Lower lobe of right lung (tissue), 2 donors: ENCODE measurements around the gene GRIFIN. TPM values are rescaled to one million over a fixed set of nuclear protein-coding genes. Genes with fewer than 3 reads are reported as not detected.

Experiments used
- ATAC-seq, 2 donors: fragments of 200-7000 bp; cut with Tn5 transposase; one replicate each; pipeline ENCODE4 v1.9.1; 2020 to 2022; ENCODE audit warnings: mild to moderate bottlenecking in 2 of 2, moderate library complexity in 2 of 2
- DNase-seq: peaks from one replicate; pipeline ENCODE4 v3.0.0-alpha.2; 2020
- H3K27ac ChIP-seq: fragments of 200-600 bp; one replicate; pipeline ENCODE4 v1.8.0; 2022
- H3K27me3 ChIP-seq: fragments of 200-600 bp; one replicate; pipeline ENCODE4 v1.8.0; 2022; ENCODE audit warnings: low read depth
- H3K36me3 ChIP-seq: fragments of 200-600 bp; one replicate; pipeline ENCODE4 v1.8.0; 2022; ENCODE audit warnings: mild to moderate bottlenecking
- H3K4me1 ChIP-seq: fragments of 200-600 bp; one replicate; pipeline ENCODE4 v1.8.0; 2022
- H3K4me3 ChIP-seq: fragments of 200-600 bp; one replicate; pipeline ENCODE4 v1.8.0; 2022; ENCODE audit warnings: mild to moderate bottlenecking
- H3K9me3 ChIP-seq: fragments of 200-600 bp; one replicate; pipeline ENCODE4 v1.8.0; 2022
- intact Hi-C: fragments of 100-400 bp; cut with DNase I; formaldehyde crosslinking; loops from one replicate; pipeline ENCODE4 v1.11.0; 2022
- total RNA-seq: library from RNA; stranded (reverse); fragmentation: NEBNext Ultra II Directional; extraction: Animal tissue kit (Norgen Biotek cat#: 25700); gene quantifications from one replicate; pipeline ENCODE4 v1.2.1, GENCODE V29; 2021
- TF ChIP-seq, protein P1 (sequence below): fragments of 200-600 bp; IDR thresholded peaks from one replicate; pipeline ENCODE4 v1.8.0; 2022; ENCODE audit warnings: antibody characterized with exemption, mild to moderate bottlenecking
- donor health status: DM: no; HTN: yes; CAD: no; lungs with severe emphysema.

GRIFIN gene
- total RNA-seq, 1 donor from 2014 or later, result not detected

DNA sequence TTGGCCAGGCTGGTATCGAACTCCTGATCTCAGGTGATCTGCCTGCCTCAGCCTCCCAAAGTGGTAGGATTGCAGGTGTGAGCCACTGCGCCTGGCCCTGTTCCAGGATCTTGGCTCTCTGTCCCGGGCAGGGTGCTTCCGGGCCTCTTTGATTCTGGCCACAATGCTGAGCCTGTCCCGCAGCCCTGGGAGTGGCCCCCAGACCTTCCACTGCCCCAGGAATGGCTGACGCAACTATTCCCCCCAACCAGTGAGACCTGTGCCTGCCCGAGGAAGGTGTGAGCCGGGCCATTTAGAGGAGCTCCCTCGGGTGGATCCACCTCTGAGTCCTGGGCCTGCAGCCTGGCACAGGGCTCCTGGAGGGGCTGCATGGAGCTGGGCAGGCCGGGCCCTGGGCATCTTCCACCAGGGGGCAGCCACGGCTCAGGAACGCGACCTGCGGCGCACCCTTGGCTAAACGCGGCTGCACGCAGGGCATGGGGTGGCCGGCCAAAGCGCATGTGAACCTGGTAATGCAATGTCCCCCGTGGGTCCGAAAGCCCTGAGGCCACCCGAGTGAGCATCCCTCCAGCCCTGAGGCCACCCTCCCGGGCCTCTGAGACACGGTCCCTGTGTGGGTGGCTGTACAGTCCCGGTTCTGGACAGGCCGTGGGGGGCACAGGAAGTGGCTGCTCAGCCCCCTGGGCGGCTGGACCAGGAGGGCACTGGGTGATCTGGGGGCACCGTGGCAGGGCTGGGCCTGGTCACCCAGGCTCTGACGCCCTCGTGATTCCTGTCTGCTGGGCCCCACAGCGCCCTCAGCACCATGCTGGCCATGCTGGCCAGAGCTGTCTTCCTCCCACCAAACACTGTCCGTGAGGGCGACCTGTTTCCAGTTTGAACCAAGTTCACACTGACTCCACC, 24.8 kb downstream of the GRIFIN start:
- intact Hi-C loops, result no loop called here
- H3K4me3 ChIP-seq, result peak overlapping the region; percentile 47
- DNase-seq (peak; percentile 92), ATAC-seq (peak; percentile 97 to 98)
- TF ChIP-seq, protein P1, sequence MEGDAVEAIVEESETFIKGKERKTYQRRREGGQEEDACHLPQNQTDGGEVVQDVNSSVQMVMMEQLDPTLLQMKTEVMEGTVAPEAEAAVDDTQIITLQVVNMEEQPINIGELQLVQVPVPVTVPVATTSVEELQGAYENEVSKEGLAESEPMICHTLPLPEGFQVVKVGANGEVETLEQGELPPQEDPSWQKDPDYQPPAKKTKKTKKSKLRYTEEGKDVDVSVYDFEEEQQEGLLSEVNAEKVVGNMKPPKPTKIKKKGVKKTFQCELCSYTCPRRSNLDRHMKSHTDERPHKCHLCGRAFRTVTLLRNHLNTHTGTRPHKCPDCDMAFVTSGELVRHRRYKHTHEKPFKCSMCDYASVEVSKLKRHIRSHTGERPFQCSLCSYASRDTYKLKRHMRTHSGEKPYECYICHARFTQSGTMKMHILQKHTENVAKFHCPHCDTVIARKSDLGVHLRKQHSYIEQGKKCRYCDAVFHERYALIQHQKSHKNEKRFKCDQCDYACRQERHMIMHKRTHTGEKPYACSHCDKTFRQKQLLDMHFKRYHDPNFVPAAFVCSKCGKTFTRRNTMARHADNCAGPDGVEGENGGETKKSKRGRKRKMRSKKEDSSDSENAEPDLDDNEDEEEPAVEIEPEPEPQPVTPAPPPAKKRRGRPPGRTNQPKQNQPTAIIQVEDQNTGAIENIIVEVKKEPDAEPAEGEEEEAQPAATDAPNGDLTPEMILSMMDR, result peak; percentile 92
- peak overlapping the region; percentile 46 for H3K27ac ChIP-seq
- peaks cover 7% of the 10 kb centered on the region for H3K36me3 ChIP-seq
- H3K27me3 ChIP-seq, result no peaks in the 10 kb centered on the region
- H3K9me3 ChIP-seq, result no peaks in the 10 kb centered on the region
- peaks cover 21% of the 10 kb centered on the region for H3K4me1 ChIP-seq

DNA sequence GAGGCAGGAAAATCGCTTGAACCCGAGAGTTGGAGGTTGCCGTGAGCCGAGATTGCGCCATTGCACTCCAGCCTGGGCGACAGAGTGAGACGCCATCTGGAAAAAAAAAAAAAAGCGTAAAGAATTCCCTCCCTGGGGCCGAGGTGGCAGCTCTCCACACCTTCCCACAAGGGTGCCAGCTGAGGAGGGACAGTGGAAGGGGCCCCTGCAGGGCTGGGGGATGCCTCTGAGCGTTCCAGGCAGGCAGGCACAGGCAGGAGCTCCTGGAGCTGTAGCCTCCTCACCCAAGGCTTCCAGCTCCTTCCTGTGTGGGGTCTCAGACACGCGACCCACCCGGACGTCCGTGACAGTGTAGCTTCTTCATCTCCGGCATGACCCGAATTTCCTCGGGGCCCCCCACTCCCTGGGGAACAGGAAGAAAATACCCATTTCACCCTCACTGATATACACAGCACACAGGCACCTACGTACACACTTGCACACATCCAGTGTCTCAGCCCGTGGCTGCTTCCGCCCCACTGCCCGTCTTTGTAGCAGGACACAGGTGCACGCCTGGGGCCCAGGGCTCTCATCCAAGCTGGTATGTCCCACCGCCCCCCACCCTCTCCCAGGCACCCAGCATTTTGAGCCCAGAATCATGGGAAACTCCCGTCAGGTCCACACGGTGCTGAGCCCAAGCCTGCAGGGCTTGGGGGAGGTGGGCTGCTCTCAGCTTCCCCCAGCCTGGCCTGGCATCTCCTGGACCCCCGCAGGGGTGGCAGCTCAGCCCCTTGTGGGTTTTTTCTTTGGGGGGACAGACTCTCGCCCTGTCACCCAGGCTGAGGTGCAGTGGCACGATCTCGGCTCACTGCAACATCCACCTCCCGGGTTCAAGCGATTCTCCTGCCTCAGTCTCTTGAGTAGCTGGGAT, 25.7 kb downstream of the GRIFIN start:
- no peak for ATAC-seq

GRCh38 chr7:2446676-2447075, 29.5 kb downstream of the GRIFIN start:
- Histone ChIP-seq H3K36me3 (peaks cover 12% of the 10 kb centered on the region), H3K27me3 (no peaks in the 10 kb centered on the region), H3K9me3 (no peaks in the 10 kb centered on the region), H3K4me1 (peaks cover 31% of the 10 kb centered on the region), H3K27ac (no peak overlapping the region), H3K4me3 (no peak overlapping the region)
- no peak for DNase-seq
- intact Hi-C loops, result no loop called here
- no peak for ATAC-seq
- TF ChIP-seq, protein P1, result no peak

More for the DNA sequence above, 25.7 kb downstream of the GRIFIN start:
- Histone ChIP-seq H3K27ac (no peak overlapping the region), H3K9me3 (no peaks in the 10 kb centered on the region), H3K4me1 (peaks cover 21% of the 10 kb centered on the region), H3K4me3 (no peak overlapping the region), H3K27me3 (no peaks in the 10 kb centered on the region), H3K36me3 (peaks cover 8% of the 10 kb centered on the region)
- TF ChIP-seq, protein P1, result no peak
- no peak for DNase-seq
- intact Hi-C loops, result no loop called here

DNA sequence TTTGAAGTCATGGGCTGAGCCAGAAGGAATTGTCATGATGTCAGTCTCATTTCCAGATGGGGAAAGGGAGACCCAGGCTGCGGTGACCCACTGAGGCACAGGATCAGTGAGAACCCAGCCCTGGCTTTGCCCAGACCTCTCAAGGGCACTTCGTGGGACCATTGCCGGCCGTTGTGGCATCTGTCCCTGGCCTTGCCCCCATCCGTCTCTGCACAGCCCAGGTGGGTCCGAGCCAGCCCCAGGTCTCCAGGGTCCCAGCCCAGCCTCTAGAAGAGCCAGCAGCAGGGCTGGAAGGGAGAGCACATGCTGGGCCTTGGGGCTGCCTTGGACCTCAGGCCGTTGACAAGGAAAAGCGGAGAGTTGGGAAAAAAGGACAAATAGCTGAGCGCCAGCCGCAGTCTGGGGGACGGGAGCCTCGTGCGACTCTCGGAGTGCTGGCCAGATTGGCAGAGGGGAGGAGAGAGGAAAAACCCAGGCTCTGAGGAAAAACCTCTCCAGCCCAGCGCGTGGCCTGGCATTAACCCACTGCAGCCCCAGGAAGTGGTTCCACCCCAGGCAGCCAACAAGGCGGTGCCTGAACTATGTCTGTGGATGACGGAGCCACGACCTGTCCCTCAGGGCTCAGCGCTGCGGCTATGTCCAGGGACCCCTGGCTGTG, 30.2 kb downstream of the GRIFIN start:
- intact Hi-C loops, result no loop called here
- Histone ChIP-seq H3K4me3 (no peak overlapping the region), H3K27me3 (no peaks in the 10 kb centered on the region), H3K4me1 (peaks cover 31% of the 10 kb centered on the region), H3K36me3 (peaks cover 12% of the 10 kb centered on the region), H3K9me3 (no peaks in the 10 kb centered on the region), H3K27ac (no peak overlapping the region)
- ATAC-seq, result peak in 1 of 2 donors; percentile 51
- DNase-seq, result no peak
- TF ChIP-seq, protein P1, result no peak

DNA sequence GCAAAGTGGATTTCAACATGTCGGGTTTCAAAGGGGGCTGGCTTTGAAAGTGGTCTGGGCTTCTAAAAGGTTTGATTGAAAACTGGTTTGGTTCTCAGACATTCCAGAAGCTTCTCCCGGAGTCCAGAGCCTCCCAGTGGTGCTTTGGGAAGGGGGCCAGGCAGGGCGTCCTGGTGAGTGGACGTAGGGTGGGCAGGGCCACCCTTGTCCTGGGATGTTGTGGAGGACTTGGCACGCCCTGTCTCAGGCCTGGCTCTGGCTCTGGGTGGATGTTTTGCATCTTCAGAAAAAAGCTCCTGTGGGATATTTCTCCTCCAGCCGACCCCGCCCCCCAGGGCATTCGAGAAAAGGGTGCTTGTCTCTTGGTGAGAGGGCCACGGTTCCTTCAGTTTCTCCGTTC, 31.2 kb downstream of the GRIFIN start:
- Histone ChIP-seq H3K4me1 (peaks cover 31% of the 10 kb centered on the region), H3K27me3 (no peaks in the 10 kb centered on the region), H3K9me3 (no peaks in the 10 kb centered on the region), H3K27ac (peak overlapping the region; percentile 11), H3K36me3 (peaks cover 12% of the 10 kb centered on the region), H3K4me3 (no peak overlapping the region)
- intact Hi-C loops, result no loop called here
- TF ChIP-seq, protein P1, result no peak
- ATAC-seq (no peak), DNase-seq (no peak)
